ENCODE data around the gene SLFN13. TPM values are rescaled to one million over a fixed set of nuclear protein-coding genes. Genes with fewer than 3 reads are reported as not detected.

SLFN13 gene, protein sequence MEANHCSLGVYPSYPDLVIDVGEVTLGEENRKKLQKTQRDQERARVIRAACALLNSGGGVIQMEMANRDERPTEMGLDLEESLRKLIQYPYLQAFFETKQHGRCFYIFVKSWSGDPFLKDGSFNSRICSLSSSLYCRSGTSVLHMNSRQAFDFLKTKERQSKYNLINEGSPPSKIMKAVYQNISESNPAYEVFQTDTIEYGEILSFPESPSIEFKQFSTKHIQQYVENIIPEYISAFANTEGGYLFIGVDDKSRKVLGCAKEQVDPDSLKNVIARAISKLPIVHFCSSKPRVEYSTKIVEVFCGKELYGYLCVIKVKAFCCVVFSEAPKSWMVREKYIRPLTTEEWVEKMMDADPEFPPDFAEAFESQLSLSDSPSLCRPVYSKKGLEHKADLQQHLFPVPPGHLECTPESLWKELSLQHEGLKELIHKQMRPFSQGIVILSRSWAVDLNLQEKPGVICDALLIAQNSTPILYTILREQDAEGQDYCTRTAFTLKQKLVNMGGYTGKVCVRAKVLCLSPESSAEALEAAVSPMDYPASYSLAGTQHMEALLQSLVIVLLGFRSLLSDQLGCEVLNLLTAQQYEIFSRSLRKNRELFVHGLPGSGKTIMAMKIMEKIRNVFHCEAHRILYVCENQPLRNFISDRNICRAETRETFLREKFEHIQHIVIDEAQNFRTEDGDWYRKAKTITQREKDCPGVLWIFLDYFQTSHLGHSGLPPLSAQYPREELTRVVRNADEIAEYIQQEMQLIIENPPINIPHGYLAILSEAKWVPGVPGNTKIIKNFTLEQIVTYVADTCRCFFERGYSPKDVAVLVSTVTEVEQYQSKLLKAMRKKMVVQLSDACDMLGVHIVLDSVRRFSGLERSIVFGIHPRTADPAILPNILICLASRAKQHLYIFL
- total RNA-seq (ENCODE audit: low replicate concordance) = 1.7 and 3.3 TPM in 2 replicates

DNA sequence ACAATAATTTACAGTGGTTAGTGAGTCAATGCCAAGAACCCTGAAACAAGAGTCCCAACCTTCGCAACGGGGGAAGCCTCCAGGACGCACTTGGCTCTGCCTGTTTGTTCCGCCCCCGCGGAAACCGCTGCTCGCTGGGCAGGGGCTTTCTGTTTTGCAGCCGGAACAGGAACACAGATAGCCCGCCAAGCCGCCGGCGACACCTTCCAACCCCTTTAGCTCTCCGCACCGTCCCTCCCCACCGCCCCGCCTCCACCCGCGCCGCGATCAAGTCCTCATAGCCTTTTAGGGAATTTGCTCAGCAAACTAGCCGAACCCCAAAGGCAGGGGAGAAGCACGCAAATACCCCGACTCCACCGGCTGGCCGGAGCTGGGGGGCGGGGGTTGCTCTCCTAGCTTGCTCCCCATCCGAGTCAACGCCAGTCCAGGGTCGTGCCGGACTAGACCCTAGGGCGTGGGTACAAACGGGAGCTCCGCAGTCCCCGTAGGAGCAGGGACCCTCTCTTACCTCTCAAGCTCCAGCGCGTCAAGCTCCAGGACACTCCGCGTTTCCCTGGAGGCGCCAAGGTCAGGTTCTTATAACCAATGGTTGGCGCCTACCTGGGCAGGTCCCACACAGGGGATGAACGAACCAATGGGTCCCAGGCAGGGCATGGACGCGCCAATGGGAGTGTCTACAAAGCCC, at the start of gene SLFN13:
Gene SLFN13, minus strand, starts transcription at position 553 of the 685 bp plus-strand sequence. CDS start 3,086 bp downstream, outside the sequence.

DNA sequence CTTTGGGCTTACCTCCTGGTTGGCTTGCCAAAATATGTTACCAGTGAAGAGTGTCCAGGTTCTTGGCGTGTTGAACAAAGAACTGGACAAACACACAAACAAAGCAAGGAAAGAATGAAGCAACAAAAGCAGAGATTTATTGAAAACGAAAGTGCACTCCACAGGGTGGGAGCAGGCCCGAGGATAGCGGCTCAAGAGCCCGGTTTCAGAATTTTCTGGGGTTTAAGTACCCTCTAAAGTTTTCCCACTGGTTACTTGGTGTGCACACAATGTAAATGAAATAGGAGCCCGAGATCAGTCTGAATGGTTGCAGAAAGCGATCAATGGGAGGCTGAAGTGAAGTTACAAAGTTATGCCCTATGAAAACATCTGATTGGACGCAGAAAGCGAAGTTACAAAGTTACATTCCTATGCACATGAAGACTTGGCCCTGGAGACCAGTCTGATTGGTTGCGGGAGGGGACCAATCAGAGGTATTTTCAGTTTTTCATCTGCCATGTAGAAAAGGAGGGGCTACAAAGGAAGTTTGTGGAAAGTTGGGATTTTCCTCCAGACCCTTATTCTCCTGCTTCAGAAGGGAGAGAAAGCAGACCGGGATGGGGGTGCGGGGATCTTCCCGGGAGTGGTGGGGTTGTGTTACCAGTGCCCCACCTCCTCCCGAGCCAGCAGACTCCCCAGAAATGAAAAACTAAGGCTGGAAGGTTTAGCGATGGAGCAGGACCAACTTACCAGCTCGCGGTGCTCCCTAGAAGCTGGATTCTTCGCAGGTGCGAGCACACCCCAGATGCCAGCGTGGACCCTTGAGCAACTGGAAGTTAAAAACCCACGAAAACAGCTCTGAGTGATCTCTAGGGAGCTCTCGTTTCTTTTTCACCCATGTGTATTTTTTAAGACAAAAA, 16.1 kb downstream of the SLFN13 start, which contains the start of gene SLFN12:
Gene SLFN12, minus strand, starts transcription at position 325 of the 899 bp plus-strand sequence. CDS start 9,472 bp downstream, outside the sequence.

Other genes starting within 250 kb of the SLFN13 start
- 56.1 and 77.1 TPM in 2 replicates for gene SLFN5, start 205.7 kb downstream of the SLFN13 start, total RNA-seq (ENCODE audit: low replicate concordance)
- 62.4 and 69.4 TPM in 2 replicates for gene SLFN11, start 75.1 kb downstream of the SLFN13 start, total RNA-seq (ENCODE audit: low replicate concordance)
- gene SLFN12, start 16.3 kb downstream of the SLFN13 start, total RNA-seq (ENCODE audit: low replicate concordance) = 12.1 and 35.1 TPM in 2 replicates
- under 0.01 TPM in 1 of 2 replicates, not detected in the other for gene SLFN12L, start 88.9 kb upstream of the SLFN13 start, total RNA-seq (ENCODE audit: low replicate concordance)
- gene SLFN14, start 112.1 kb upstream of the SLFN13 start, total RNA-seq (ENCODE audit: low replicate concordance) = not detected in 2 replicates
- 2.7 and 3.5 TPM in 2 replicates for gene PEX12, start 129.8 kb upstream of the SLFN13 start, total RNA-seq (ENCODE audit: low replicate concordance)
- 38.6 and 57.1 TPM in 2 replicates for gene AP2B1, start 138.6 kb upstream of the SLFN13 start, total RNA-seq (ENCODE audit: low replicate concordance)